Stimulated activated CD4-positive, alpha-beta T cell treated with anti-CD3 and anti-CD28 coated beads, Interleukin-2, amount 100 ng/mL, for 48 hours (primary cell): ENCODE results near the gene PXDN.
A peak's percentile ranks its signal among the peaks of the same experiment; 100 is the strongest.

Source experiments
- DNase-seq, 2 donors: peaks; one replicate each; pipeline ENCODE4 v3.0.0-alpha.2; 2020

The PXDN gene

GRCh38 chr2:1754046-1754445 is 9.7 kb upstream of the PXDN start:
- no peak for DNase-seq

GRCh38 chr2:1752751-1753150 is 8.4 kb upstream of the PXDN start:
- DNase-seq = no peak

GRCh38 chr2:1751767-1752725 is 7.7 kb upstream of the PXDN start:
- no peak for DNase-seq

GRCh38 chr2:1750933-1751766 is 6.8 kb upstream of the PXDN start:
- peak; percentile 22 to 23 for DNase-seq

GRCh38 chr2:1750270-1750932 is 6.1 kb upstream of the PXDN start:
- no peak for DNase-seq

GRCh38 chr2:1749489-1750119 is 5.3 kb upstream of the PXDN start:
- DNase-seq = no peak

- DNase-seq = no peak
Observed at GRCh38 chr2:1748741-1749488, 4.6 kb upstream of the PXDN start.

- DNase-seq = no peak
Observed at GRCh38 chr2:1748176-1748740, 3.9 kb upstream of the PXDN start.

- no peak for DNase-seq
Observed at GRCh38 chr2:1747065-1747941, 3.0 kb upstream of the PXDN start.

GRCh38 chr2:1746174-1747064 is 2.1 kb upstream of the PXDN start:
- DNase-seq = no peak

- no peak for DNase-seq
Observed at GRCh38 chr2:1745171-1746023, 1.1 kb upstream of the PXDN start.

- DNase-seq = no peak
Observed at GRCh38 chr2:1744151-1744445, 217 bp downstream of the PXDN start.

GRCh38 chr2:1743396-1744150 is 742 bp downstream of the PXDN start:
- DNase-seq = no peak

GRCh38 chr2:1742681-1743395 is 1.5 kb downstream of the PXDN start:
- DNase-seq = peak in 1 of 2 donors; percentile 12

- DNase-seq = no peak
Observed at GRCh38 chr2:1742301-1742680, 2.0 kb downstream of the PXDN start.

GRCh38 chr2:1741851-1742250 is 2.5 kb downstream of the PXDN start:
- DNase-seq = no peak
